GM10847 (cell line): ENCODE results near the gene NXPE1.

ENCODE experiments used
- POLR2A ChIP-seq: IDR thresholded peaks from 2 replicates; pipeline ENCODE4 v1.6.1; 2011; ENCODE audit not compliant: insufficient read length; ENCODE audit errors: extremely low read depth

NXPE1 gene

GRCh38 chr11:114569801-114570200, 10.1 kb upstream of the NXPE1 start:
- TF ChIP-seq POLR2A, result no peak

GRCh38 chr11:114566276-114566675, 6.6 kb upstream of the NXPE1 start:
- no peak for TF ChIP-seq POLR2A

GRCh38 chr11:114564831-114565230, 5.2 kb upstream of the NXPE1 start:
- TF ChIP-seq POLR2A, result no peak

- no peak for TF ChIP-seq POLR2A
Measured at GRCh38 chr11:114563077-114563476, 3.4 kb upstream of the NXPE1 start.

- no peak for TF ChIP-seq POLR2A
Measured at GRCh38 chr11:114562166-114562916, 2.7 kb upstream of the NXPE1 start.

GRCh38 chr11:114556135-114556534, 3.5 kb downstream of the NXPE1 start:
- TF ChIP-seq POLR2A, result no peak

GRCh38 chr11:114553642-114554041, 6.0 kb downstream of the NXPE1 start:
- no peak for TF ChIP-seq POLR2A

- TF ChIP-seq POLR2A, result no peak
Measured at GRCh38 chr11:114551060-114551459, 8.6 kb downstream of the NXPE1 start.

GRCh38 chr11:114525682-114526081, 34.0 kb downstream of the NXPE1 start:
- TF ChIP-seq POLR2A, result no peak

- TF ChIP-seq POLR2A, result no peak
Measured at GRCh38 chr11:114524122-114524521, 35.6 kb downstream of the NXPE1 start.

- TF ChIP-seq POLR2A, result no peak
Measured at GRCh38 chr11:114522818-114523217, 36.9 kb downstream of the NXPE1 start.

- TF ChIP-seq POLR2A, result no peak
Measured at GRCh38 chr11:114511538-114511937, 48.1 kb downstream of the NXPE1 start.

- no peak for TF ChIP-seq POLR2A
Measured at GRCh38 chr11:114511079-114511478, 48.6 kb downstream of the NXPE1 start.

- no peak for TF ChIP-seq POLR2A
Measured at GRCh38 chr11:114501901-114502300, 57.8 kb downstream of the NXPE1 start.

GRCh38 chr11:114499756-114500155, 59.9 kb downstream of the NXPE1 start:
- no peak for TF ChIP-seq POLR2A

GRCh38 chr11:114496915-114497314, 62.8 kb downstream of the NXPE1 start:
- no peak for TF ChIP-seq POLR2A

GRCh38 chr11:114483929-114484328, 75.8 kb downstream of the NXPE1 start:
- no peak for TF ChIP-seq POLR2A

GRCh38 chr11:114482114-114482513, 77.6 kb downstream of the NXPE1 start:
- no peak for TF ChIP-seq POLR2A

GRCh38 chr11:114479331-114479730, 80.3 kb downstream of the NXPE1 start:
- TF ChIP-seq POLR2A, result no peak
